GM19099 (cell line): Measurements from ENCODE around the gene COPS7A.

Experiments used
- POLR2A ChIP-seq: IDR thresholded peaks from 3 replicates; pipeline ENCODE4 v1.6.1; 2011; ENCODE audit warnings: low read depth; ENCODE audit not compliant: insufficient read length; ENCODE audit errors: extremely low read depth

Gene COPS7A

GRCh38 chr12:6771091-6771495 is 47.2 kb downstream of the COPS7A start:
- no peak for TF ChIP-seq POLR2A

DNA sequence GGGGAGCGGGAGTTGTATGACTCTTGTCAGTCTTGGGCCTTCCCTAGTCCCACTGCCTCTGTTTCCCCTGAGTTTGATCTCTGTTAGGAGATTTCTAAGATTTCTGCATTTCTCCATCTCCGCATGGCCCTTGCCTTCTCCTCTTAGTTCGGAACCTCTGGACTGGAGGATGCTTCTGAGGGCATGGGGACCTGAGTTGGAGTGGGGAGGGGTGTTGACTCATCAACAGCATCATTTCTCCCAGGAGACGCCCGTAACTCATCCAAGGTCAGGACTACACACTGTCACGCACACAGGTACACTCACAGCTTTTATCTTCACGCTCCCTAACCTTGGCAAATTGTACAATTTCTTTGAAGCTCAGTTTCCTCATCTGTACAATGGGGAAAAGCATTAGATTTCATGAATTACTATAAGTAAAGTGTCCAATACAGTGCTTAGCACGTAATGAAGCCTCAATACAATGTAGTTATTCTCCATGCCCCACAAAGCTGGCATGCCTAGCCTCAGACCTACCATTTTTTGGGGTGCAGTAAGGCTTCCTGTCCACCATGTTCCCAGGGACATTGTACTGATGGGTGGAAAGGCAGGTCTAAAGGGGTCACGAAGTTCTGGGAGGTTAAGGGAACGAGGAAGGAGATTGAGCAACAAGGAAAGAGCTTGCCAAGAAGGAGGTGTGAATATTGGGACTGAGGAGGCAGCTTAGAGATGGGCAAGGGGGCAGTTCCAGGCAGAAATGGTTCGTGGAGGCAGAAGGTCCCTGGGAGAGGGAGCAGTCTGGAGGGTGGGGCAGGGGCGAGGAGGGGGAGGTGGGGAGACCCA is 47.9 kb downstream of the COPS7A start:
- TF ChIP-seq POLR2A: no peak

DNA sequence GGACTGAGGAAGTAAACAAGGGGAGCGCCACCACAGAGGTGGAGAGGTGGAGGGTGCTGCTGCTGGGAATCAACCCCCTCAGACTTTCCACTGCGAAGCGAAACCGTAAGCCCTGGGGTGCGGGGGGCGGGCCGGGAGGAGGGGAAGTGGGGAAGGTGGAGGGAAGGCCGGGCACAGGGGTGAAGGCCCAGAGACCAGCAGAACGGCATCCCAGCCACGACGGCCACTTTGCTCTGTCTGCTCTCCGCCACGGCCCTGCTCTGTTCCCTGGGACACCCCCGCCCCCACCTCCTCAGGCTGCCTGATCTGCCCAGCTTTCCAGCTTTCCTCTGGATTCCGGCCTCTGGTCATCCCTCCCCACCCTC is 48.5 kb downstream of the COPS7A start, which contains the start of gene LAG3:
LAG3 (plus strand) TSS at position 190 of the 365 bp plus-strand sequence. CDS start 333 bp downstream, outside the sequence.
- TF ChIP-seq POLR2A: peak; percentile 42

DNA sequence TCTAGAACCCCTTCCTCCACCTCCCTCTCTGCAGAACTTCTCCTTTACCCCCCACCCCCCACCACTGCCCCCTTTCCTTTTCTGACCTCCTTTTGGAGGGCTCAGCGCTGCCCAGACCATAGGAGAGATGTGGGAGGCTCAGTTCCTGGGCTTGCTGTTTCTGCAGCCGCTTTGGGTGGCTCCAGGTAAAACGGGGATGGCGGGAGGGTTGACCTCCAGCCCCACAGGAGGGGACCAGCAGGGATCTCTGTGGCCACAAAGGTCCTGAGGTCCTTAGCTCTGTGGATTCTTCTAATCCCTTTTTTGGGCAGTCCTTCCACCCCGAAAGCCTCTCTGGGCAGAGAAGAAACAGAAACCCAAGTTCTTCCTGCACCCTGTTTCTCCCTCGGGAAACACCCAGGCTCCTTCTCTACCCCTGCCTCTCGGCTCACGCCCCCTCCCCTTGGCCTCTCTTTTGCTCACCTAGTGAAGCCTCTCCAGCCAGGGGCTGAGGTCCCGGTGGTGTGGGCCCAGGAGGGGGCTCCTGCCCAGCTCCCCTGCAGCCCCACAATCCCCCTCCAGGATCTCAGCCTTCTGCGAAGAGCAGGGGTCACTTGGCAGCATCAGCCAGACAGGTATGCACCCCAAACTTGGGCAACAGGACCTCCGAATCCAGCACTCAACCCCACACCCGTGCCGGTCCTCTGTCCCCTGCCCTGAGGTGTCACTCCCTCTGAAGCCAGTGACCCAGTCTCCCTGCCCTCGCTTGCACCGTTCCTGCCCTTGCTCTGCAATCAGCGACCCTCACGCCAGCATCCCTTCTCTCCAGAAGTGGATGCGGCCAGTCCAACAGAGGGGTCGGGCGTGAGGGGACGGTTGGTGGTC is 49.1 kb downstream of the COPS7A start:
- TF ChIP-seq POLR2A: no peak

DNA sequence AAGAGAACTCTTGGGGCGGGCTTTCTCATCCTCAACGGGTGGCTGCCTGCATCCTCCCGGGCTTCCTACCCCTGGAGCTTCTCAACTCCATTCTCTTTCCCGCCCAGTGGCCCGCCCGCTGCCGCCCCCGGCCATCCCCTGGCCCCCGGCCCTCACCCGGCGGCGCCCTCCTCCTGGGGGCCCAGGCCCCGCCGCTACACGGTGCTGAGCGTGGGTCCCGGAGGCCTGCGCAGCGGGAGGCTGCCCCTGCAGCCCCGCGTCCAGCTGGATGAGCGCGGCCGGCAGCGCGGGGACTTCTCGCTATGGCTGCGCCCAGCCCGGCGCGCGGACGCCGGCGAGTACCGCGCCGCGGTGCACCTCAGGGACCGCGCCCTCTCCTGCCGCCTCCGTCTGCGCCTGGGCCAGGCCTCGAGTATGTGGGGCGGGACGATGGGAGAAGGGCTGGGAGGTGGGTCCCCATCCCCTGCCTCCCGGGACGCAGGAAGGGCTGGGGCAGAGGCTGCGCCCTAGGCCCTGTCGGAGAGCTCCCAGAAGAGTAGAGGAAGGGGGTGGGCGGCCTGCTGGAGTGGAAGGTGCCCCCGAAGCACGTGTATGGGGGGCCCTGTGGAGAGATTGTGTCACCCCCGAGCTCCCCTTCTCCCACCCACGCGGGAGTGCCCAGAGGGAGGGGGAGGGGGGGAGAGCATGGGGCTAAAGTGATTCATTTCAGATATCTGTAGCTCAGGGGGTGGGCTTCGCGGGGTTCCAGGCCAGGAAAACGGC is 49.9 kb downstream of the COPS7A start:
- no peak for TF ChIP-seq POLR2A

DNA sequence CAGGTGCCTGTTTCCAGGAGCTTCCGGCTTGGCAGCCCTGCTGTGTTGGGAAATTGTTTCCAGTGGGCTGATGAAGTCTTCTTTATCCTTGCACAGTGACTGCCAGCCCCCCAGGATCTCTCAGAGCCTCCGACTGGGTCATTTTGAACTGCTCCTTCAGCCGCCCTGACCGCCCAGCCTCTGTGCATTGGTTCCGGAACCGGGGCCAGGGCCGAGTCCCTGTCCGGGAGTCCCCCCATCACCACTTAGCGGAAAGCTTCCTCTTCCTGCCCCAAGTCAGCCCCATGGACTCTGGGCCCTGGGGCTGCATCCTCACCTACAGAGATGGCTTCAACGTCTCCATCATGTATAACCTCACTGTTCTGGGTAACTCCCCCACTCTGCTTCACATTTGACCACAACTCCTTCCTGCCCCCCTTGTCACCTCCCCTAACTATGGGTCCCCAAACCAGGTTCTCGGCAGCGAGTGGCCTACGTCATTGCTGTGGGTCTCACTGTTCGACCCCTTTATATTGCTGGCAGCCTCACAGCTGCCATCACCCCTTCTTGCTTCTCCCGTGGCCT is 50.7 kb downstream of the COPS7A start:
- no peak for TF ChIP-seq POLR2A

GRCh38 chr12:6775185-6776174 is 51.6 kb downstream of the COPS7A start:
- TF ChIP-seq POLR2A: no peak

DNA sequence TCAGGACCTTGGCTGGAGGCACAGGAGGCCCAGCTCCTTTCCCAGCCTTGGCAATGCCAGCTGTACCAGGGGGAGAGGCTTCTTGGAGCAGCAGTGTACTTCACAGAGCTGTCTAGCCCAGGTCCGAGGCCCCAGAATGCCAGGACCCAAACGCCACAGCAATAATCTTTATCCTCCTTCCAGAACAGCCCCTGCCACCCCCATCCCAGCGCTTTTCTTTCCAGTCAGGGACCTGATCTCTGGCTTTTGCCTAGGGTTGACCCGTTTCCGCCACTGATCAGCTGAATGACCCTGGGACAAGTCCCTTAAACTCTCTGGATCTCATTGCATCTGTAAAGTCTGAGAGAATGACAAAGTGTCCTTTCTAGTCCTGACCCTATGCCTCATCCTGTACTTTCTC is 53.5 kb downstream of the COPS7A start:
- TF ChIP-seq POLR2A: no peak

GRCh38 chr12:6778217-6778573 is 54.3 kb downstream of the COPS7A start:
- TF ChIP-seq POLR2A: no peak

GRCh38 chr12:6778574-6779550 is 55.0 kb downstream of the COPS7A start:
- no peak for TF ChIP-seq POLR2A

GRCh38 chr12:6779708-6780432 is 56.0 kb downstream of the COPS7A start:
- TF ChIP-seq POLR2A: no peak

GRCh38 chr12:6780573-6780972 is 56.7 kb downstream of the COPS7A start:
- no peak for TF ChIP-seq POLR2A
